ENCODE results near the gene RGS17. TPM values are rescaled to one million over a fixed set of nuclear protein-coding genes. Genes with fewer than 3 reads are reported as not detected.
A peak's percentile ranks its signal among the peaks of the same experiment; 100 is the strongest.

RGS17 gene
- total and polyA plus RNA-seq, 10 of the 15 experiments (the other 5 are each of a cell fraction or from before 2014, with no cell fraction given), result 0.06 to 0.29 (median 0.14) TPM; not detected in 4

DNA sequence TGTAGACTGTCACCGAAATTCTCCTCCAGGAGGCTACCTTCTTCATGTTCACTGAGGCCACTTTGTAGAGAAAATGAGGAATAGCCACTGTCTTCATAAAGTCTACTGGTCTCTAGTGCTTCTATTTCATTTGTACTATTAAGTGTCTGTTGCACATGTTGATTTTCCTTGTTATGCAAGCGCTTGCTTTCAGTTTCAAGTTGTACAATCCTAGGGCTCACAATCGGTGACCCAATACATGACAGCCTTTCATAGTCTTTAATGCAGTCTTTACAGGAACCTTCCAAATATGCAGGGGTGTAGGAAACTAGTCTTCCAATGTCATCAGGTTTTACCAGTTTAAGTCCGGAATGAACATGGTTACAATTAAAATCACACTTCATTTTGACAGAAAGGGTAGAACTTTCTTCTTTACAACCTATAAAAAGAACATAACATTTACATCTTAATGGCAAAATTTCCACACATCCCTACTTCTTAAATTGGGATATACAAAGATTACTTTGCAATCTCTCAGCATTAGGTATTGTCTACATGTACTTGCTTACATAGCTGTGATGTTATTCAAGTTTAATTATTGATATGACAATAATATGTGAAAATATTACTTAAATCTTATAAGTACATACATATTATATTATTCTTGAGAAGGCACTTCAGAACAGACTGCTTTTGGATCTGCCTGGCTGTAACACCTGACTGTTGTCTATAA is 155.7 kb downstream of the RGS17 start:
- peaks cover 0 to 33% of the 10 kb centered on the region in 2 experiments; a peak in 2 of 4 replicates for H3K36me3 ChIP-seq (ENCODE audit: control insufficient read depth in 2 of 2, insufficient read depth in 2 of 2, low read length in 1 of 2)
- peak overlapping the region; percentile 59 for H3K4me2 ChIP-seq (ENCODE audit: control insufficient read depth, insufficient read depth)
- ATAC-seq (peak; percentile 76), FAIRE-seq (no peak), DNase-seq (ENCODE audit: low read depth, low spot score) (no peak)
- peaks cover 80% of the 10 kb centered on the region for H3K79me2 ChIP-seq (ENCODE audit: control insufficient read depth, insufficient read depth, low read length)
- no peaks in the 10 kb centered on the region for H4K20me1 ChIP-seq (ENCODE audit: control insufficient read depth, insufficient read depth)
- 62% methylated on average over 4 of the region's 4 CpGs for WGBS (ENCODE audit: insufficient coverage, insufficient replicate concordance, low lambda C conversion rate, missing lambda C conversion rate)
- peak overlapping the region; percentile 25 for H3K4me3 ChIP-seq
- no peak overlapping the region for H2AFZ ChIP-seq (ENCODE audit: control insufficient read depth, low read depth, low read length)
- H3K9ac ChIP-seq (ENCODE audit: control insufficient read depth, insufficient read depth, low read length), result no peak overlapping the region
- POLR2A ChIA-PET, result interaction anchor here (1.5 kb wide), 1 partner anchor 23 kb away, joined by 5 read pairs; no protein-coding TSS in a partner anchor
- no peak overlapping the region for H3K27ac ChIP-seq (ENCODE audit: control insufficient read depth, insufficient read depth)
- no peaks in the 10 kb centered on the region for H3K27me3 ChIP-seq (replicated peaks in 1 of 2; ENCODE audit: control insufficient read depth in 2 of 2, insufficient read depth in 2 of 2, low read length in 1 of 2)
- no TSS peak for BruUV-seq (replicated peaks)
- SMC1A ChIA-PET (ENCODE audit: uncharacterized antibody, unreplicated experiment), result interaction anchor here (2.1 kb wide), 1 partner anchor 10 kb away, joined by 7 read pairs; no protein-coding TSS in a partner anchor
- peaks cover 4% of the 10 kb centered on the region; the same call in 1 of the 2 replicates for H3K4me1 ChIP-seq (ENCODE audit: control insufficient read depth, insufficient read depth, low read length)
- CTCF ChIA-PET, result interaction anchor here (2.6 kb wide), 1 partner anchor 21 kb away, joined by 11 read pairs; no protein-coding TSS in a partner anchor
- RAD21 ChIA-PET (ENCODE audit: unreplicated experiment), result no interaction called here
- peaks cover 2% of the 10 kb centered on the region; the same call in 2 of the 3 replicates for H3K9me3 ChIP-seq (replicated peaks; ENCODE audit: control insufficient read depth, insufficient read depth, low read length)
- intact Hi-C loops (cut with micrococcal nuclease; ENCODE audit: unreplicated experiment) (loop anchor here (10.0 kb wide), 1 partner anchor 671 kb away; no protein-coding TSS in a partner anchor), in situ Hi-C loops (cut with MboI) (loop anchor here (25.0 kb wide), 3 partner anchors 1262 to 1762 kb away; partner anchors contain the start of gene SCAF8)
- TF ChIP-seq CHD1 (IDR thresholded peaks at IDR 0.05; ENCODE audit: low read depth, low read length) (peak; percentile 90; the same call in 1 of the 2 replicates), KLF5 (IDR thresholded peaks at IDR 0.05; ENCODE audit: partially characterized antibody) (peak; percentile 89), JUND (IDR thresholded peaks at IDR 0.05; ENCODE audit: low read depth, low read length) (peak; percentile 61; the same call in 1 of the 2 replicates), BHLHE40 (IDR thresholded peaks at IDR 0.05; ENCODE audit: borderline replicate concordance in 1 of 2, low read depth in 2 of 2, low read length in 1 of 2) (peak; percentile 40 to 73; a peak in 2 of 4 replicates), CREB1 (IDR thresholded peaks at IDR 0.05; ENCODE audit: low read depth) (no peak), ATF7 (IDR thresholded peaks at IDR 0.05; ENCODE audit: low read depth) (peak; percentile 97), TARDBP (IDR thresholded peaks at IDR 0.05; ENCODE audit: borderline replicate concordance) (no peak), FOXK2 (IDR thresholded peaks at IDR 0.05) (peak; percentile 94), SREBF1 (IDR thresholded peaks at IDR 0.05; ENCODE audit: low read length) (peak; percentile 76), MXI1 (IDR thresholded peaks at IDR 0.05; ENCODE audit: low read depth, low read length) (0 out of 2 replicates have a peak, but pooled peaks have one; percentile 36), ZNF622 (IDR thresholded peaks at IDR 0.05) (no peak), RELA (IDR thresholded peaks at IDR 0.05; ENCODE audit: borderline replicate concordance, partially characterized antibody) (no peak)
- TF ChIP-seq, protein P1, sequence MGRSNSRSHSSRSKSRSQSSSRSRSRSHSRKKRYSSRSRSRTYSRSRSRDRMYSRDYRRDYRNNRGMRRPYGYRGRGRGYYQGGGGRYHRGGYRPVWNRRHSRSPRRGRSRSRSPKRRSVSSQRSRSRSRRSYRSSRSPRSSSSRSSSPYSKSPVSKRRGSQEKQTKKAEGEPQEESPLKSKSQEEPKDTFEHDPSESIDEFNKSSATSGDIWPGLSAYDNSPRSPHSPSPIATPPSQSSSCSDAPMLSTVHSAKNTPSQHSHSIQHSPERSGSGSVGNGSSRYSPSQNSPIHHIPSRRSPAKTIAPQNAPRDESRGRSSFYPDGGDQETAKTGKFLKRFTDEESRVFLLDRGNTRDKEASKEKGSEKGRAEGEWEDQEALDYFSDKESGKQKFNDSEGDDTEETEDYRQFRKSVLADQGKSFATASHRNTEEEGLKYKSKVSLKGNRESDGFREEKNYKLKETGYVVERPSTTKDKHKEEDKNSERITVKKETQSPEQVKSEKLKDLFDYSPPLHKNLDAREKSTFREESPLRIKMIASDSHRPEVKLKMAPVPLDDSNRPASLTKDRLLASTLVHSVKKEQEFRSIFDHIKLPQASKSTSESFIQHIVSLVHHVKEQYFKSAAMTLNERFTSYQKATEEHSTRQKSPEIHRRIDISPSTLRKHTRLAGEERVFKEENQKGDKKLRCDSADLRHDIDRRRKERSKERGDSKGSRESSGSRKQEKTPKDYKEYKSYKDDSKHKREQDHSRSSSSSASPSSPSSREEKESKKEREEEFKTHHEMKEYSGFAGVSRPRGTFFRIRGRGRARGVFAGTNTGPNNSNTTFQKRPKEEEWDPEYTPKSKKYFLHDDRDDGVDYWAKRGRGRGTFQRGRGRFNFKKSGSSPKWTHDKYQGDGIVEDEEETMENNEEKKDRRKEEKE (IDR thresholded peaks at IDR 0.05), result peak; percentile 86
- TF ChIP-seq, protein P2, sequence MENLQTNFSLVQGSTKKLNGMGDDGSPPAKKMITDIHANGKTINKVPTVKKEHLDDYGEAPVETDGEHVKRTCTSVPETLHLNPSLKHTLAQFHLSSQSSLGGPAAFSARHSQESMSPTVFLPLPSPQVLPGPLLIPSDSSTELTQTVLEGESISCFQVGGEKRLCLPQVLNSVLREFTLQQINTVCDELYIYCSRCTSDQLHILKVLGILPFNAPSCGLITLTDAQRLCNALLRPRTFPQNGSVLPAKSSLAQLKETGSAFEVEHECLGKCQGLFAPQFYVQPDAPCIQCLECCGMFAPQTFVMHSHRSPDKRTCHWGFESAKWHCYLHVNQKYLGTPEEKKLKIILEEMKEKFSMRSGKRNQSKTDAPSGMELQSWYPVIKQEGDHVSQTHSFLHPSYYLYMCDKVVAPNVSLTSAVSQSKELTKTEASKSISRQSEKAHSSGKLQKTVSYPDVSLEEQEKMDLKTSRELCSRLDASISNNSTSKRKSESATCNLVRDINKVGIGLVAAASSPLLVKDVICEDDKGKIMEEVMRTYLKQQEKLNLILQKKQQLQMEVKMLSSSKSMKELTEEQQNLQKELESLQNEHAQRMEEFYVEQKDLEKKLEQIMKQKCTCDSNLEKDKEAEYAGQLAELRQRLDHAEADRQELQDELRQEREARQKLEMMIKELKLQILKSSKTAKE (IDR thresholded peaks at IDR 0.05; ENCODE audit: low read depth, poor library complexity, severe bottlenecking), result peak; percentile 61
- TF ChIP-seq, protein P3, sequence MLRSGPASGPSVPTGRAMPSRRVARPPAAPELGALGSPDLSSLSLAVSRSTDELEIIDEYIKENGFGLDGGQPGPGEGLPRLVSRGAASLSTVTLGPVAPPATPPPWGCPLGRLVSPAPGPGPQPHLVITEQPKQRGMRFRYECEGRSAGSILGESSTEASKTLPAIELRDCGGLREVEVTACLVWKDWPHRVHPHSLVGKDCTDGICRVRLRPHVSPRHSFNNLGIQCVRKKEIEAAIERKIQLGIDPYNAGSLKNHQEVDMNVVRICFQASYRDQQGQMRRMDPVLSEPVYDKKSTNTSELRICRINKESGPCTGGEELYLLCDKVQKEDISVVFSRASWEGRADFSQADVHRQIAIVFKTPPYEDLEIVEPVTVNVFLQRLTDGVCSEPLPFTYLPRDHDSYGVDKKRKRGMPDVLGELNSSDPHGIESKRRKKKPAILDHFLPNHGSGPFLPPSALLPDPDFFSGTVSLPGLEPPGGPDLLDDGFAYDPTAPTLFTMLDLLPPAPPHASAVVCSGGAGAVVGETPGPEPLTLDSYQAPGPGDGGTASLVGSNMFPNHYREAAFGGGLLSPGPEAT (IDR thresholded peaks at IDR 0.05; ENCODE audit: low read depth), result 0 out of 2 replicates have a peak, but pooled peaks have one; percentile 33
